ENCODE results near the gene TCTN3.
"Not testable (repeated sequence)": the region's sequence is repeated elsewhere in the genome, so short reads cannot be mapped to it uniquely, and the experiment has no call there.

The TCTN3 gene

DNA sequence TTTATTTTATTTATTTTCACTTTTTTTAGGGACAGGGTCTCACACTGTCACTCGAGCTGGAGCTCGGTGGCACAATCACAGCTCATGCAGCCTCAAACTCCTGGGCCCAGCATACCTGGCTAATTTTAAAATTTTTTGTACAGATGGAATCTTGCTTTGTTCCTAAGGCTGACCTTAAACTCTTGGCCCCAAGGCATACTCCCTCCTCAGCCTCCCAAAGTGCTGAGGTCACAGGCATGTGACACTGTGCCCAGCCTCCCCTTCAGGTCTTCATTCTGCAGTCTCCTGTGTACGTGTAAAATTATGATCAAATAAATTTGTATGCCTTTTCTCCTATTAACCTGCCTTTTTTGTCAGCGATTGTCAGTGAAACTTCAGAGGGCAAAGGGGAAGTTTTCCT, 17.8 kb upstream of the TCTN3 start:
- peaks cover 0 to 2% of the 10 kb centered on the region in 2 donors for H3K27me3 Mint-ChIP-seq
- ATAC-seq (replicated peaks) (no peak), DNase-seq (no peak)
- H3K27ac Mint-ChIP-seq, result no peak overlapping the region
- H3K4me3 Mint-ChIP-seq, result no peak overlapping the region
- no peaks in the 10 kb centered on the region for H3K9me3 Mint-ChIP-seq
- H3K4me1 Mint-ChIP-seq (ENCODE audit: low read depth in 2 of 2), result no peaks in the 10 kb centered on the region
- H3K36me3 Mint-ChIP-seq (ENCODE audit: insufficient read depth), result no peaks in the 10 kb centered on the region

DNA sequence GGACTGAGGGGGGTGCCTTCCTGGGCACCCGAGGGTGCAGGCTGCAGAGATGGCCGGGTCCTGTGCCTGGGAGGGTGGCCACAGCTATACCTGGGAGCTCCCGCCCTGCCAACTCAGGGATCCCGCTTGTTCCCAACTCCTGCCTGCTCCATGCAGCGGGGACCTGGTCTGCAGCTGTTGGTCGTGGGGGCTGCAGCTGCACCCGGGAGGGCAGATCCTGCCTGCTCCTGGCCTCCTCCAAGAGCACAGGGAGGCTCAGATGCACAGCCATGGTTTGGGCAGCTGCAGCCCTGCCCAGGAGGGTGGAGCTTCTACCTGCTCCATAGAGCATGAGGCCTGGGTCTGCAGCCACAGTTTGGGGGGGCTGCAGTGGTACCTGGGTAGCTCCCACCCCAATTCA, 13.3 kb upstream of the TCTN3 start:
- Mint-ChIP-seq H3K27ac (no peak overlapping the region), H3K9me3 (no peaks in the 10 kb centered on the region), H3K4me1 (ENCODE audit: low read depth in 2 of 2) (no peaks in the 10 kb centered on the region), H3K36me3 (ENCODE audit: insufficient read depth) (no peaks in the 10 kb centered on the region), H3K4me3 (no peak overlapping the region), H3K27me3 (peaks cover 0 to 5% of the 10 kb centered on the region in 2 donors)
- ATAC-seq (replicated peaks) (no peak), DNase-seq (no peak)

DNA sequence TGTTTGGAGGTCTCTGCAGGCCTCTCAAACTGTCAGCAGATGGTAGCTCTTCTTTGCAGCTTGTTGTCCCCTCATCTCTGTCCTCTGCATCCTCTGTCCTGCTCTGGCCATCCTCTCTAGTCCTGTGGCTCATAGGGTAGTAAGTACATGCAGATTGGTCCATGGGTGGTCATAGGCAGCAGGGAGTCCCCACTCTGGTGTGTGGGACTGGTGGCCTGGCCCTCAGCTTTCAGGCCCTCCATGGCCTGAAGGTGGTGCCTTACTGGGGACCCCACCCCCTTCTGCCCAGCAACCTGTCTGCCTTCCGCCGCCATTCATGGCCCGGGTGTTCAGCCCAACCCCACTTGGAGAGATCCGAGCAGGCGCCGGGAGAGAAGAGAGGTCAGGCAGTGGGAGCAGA, 12.8 kb upstream of the TCTN3 start:
- Mint-ChIP-seq H3K27ac (no peak overlapping the region), H3K36me3 (ENCODE audit: insufficient read depth) (no peaks in the 10 kb centered on the region), H3K4me1 (ENCODE audit: low read depth in 2 of 2) (no peaks in the 10 kb centered on the region), H3K9me3 (no peaks in the 10 kb centered on the region), H3K4me3 (no peak overlapping the region), H3K27me3 (peaks cover 0 to 5% of the 10 kb centered on the region in 2 donors)
- DNase-seq, result no peak
- ATAC-seq (replicated peaks), result no peak

DNA sequence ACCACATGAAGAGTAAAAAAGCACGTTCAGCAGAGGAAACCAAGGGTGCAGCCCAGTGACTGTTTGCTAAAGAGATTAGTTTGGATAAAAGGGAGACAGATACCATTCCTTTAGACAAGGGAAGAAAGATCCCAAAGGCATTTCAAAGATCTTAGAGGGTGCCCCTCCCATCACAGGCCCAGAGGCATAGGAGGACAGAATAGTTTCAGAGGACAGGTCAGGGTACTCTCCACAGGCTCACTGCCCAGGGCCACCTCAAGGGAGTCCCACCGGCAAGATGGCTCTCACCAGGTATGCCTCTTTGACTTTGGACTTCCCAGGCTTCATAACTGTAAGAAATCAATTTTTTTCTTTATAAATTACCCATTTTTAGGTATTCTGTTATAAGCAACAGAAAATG, 4.7 kb upstream of the TCTN3 start:
- H3K4me3 Mint-ChIP-seq, result no peak overlapping the region

DNA sequence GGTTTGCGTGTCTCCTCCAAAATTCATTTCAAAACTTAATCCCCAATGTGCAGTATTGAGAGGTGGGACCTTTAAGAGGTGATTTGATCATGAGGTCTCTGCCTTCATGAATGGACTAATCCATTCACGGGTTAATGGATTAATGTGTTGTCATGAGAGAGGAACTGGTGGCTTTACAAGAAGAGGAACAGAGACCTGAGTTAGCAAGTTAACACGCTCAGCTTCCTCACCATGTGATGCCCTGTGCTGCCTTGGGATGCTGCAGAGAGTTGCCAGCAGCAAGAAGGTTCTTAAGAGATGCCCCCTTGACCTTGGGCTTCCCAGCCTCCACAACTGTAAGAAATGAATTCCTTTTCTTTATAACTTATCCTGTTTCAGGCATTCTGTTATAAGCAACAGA, 3.7 kb upstream of the TCTN3 start:
- H3K9me3 Mint-ChIP-seq, result no peaks in the 10 kb centered on the region
- DNase-seq (no peak), ATAC-seq (replicated peaks) (no peak)
- H3K36me3 Mint-ChIP-seq (ENCODE audit: insufficient read depth), result peaks cover 20% of the 10 kb centered on the region
- H3K4me1 Mint-ChIP-seq (ENCODE audit: low read depth in 2 of 2), result peaks cover 13 to 18% of the 10 kb centered on the region in 2 donors
- peaks cover 0 to 33% of the 10 kb centered on the region in 2 donors for H3K27me3 Mint-ChIP-seq
- no peak overlapping the region for H3K4me3 Mint-ChIP-seq
- H3K27ac Mint-ChIP-seq, result peak overlapping the region in 1 of 2 donors; percentile 45

More for the DNA sequence above, 4.7 kb upstream of the TCTN3 start:
- H3K27me3 Mint-ChIP-seq, result peaks cover 0 to 34% of the 10 kb centered on the region in 2 donors
- ATAC-seq (replicated peaks), result no peak
- no peaks in the 10 kb centered on the region for H3K9me3 Mint-ChIP-seq
- no peak overlapping the region for H3K27ac Mint-ChIP-seq
- no peak for DNase-seq
- peaks cover 6 to 8% of the 10 kb centered on the region in 2 donors for H3K4me1 Mint-ChIP-seq (ENCODE audit: low read depth in 2 of 2)
- peaks cover 13% of the 10 kb centered on the region for H3K36me3 Mint-ChIP-seq (ENCODE audit: insufficient read depth)

DNA sequence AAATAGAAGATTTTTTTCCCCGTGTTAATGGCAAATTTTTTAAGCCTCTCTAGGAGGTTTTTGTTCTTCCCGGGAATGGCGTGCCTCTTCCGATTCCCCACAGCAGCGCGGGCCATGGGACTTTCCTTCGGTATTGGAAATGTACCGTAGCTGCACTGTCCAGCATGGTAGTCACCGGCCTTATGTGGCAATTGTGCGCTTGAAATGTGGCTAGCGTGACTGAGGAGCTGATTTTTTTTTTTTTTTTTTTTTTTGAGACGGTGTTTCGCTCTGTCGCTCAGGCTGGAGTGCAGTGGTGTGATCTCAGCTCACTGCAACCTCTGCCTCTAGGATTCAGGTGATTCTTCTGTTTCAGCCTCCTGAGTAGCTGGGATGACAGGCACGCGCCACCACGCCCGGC, 938 bp upstream of the TCTN3 start:
- Mint-ChIP-seq H3K27ac (peak overlapping the region; percentile 98 to 99), H3K36me3 (ENCODE audit: insufficient read depth) (peaks cover 40% of the 10 kb centered on the region), H3K27me3 (peaks cover 0 to 21% of the 10 kb centered on the region in 2 donors), H3K4me1 (ENCODE audit: low read depth in 2 of 2) (peaks cover 24 to 33% of the 10 kb centered on the region in 2 donors), H3K4me3 (peak overlapping the region in 1 of 2 donors; percentile 90), H3K9me3 (no peaks in the 10 kb centered on the region)
- ATAC-seq (replicated peaks) (no peak), DNase-seq (no peak)

DNA sequence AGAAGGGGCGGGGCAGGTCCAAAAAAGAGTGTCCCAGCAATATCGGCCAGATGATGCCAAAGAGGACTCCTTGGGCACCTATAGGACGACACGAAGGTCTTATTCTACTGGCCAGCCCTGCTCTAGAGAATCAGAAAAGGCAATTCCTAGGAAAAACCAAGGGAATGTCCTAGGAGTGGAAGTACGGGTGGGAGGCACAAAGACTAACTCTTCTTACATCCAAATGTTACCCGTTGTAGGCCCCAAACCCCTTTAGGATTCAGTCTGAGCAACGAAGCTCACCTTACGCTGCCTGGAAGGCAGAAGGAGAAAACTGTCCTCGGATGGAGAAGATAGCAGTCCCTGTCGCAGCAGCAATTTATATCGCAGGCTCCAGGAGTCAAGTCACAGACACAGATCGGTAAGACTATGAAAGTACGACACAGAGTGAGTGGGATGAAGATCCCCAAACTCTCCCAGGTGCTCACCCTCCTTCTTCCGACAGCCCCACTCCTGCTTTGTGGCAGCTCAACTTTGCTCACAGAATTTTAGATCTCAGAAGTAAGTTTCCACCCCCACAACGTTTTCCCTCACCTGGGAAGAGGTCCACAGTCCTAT, 558 bp downstream of the TCTN3 start:
- ATAC-seq (replicated peaks), result no peak
- peaks cover 45% of the 10 kb centered on the region for H3K36me3 Mint-ChIP-seq (ENCODE audit: insufficient read depth)
- no peaks in the 10 kb centered on the region for H3K9me3 Mint-ChIP-seq
- peak in 1 of 3 experiments; percentile 5 for DNase-seq
- H3K4me1 Mint-ChIP-seq (ENCODE audit: low read depth in 2 of 2), result peaks cover 28 to 42% of the 10 kb centered on the region in 2 donors
- H3K27ac Mint-ChIP-seq, result peak overlapping the region; percentile 98 to 99
- H3K4me3 Mint-ChIP-seq, result peak overlapping the region; percentile 90 to 99
- H3K27me3 Mint-ChIP-seq, result peaks cover 0 to 9% of the 10 kb centered on the region in 2 donors

DNA sequence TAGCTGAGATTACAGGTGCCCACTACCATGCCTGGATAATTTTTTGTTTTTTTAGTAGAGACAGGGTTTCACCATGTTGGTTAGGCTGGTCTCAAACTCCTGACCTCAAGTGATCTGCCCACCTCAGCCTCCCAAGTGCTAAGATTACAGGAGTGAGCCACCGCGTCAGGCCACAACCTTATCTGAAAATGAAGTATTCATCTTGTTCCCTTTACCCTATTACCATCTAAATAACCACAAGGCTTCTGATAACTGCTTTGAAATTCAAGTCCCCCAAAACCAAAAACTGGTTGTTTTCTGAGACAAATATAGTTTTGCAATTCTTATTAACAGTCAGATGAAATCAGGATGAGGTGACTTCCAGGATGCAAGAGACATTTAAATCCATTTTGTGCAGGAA, 2.4 kb downstream of the TCTN3 start:
- no peak for DNase-seq
- Mint-ChIP-seq H3K4me1 (ENCODE audit: low read depth in 2 of 2) (peaks cover 28 to 42% of the 10 kb centered on the region in 2 donors), H3K36me3 (ENCODE audit: insufficient read depth) (peaks cover 56% of the 10 kb centered on the region), H3K4me3 (no peak overlapping the region), H3K9me3 (no peaks in the 10 kb centered on the region), H3K27me3 (no peaks in the 10 kb centered on the region), H3K27ac (peak overlapping the region; percentile 74 to 98)
- ATAC-seq (replicated peaks), result no peak

DNA sequence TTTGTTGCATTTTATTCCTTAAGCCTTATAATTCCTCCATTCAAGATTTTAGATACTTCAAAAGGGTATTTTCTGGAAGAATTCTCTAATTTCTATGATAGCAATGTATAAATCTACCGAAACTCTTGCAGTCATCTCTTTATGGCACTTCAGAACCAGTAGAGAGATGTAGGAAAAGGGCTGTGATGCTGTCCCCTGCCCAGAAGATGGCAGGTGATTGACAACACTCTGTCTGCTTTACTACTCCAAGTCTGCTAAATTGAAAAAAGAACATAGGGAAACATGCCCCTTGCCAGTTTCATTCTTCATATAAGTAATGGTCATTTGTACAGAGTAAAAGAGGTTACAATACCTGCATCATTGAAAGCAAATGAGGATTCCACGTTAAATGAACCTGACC, 5.1 kb downstream of the TCTN3 start:
- Mint-ChIP-seq H3K4me1 (ENCODE audit: low read depth in 2 of 2) (peaks cover 25 to 37% of the 10 kb centered on the region in 2 donors), H3K4me3 (no peak overlapping the region), H3K27ac (peak overlapping the region in 1 of 2 donors; percentile 80), H3K9me3 (no peaks in the 10 kb centered on the region), H3K27me3 (no peaks in the 10 kb centered on the region), H3K36me3 (ENCODE audit: insufficient read depth) (peaks cover 71% of the 10 kb centered on the region)
- ATAC-seq (replicated peaks) (no peak), DNase-seq (no peak)

DNA sequence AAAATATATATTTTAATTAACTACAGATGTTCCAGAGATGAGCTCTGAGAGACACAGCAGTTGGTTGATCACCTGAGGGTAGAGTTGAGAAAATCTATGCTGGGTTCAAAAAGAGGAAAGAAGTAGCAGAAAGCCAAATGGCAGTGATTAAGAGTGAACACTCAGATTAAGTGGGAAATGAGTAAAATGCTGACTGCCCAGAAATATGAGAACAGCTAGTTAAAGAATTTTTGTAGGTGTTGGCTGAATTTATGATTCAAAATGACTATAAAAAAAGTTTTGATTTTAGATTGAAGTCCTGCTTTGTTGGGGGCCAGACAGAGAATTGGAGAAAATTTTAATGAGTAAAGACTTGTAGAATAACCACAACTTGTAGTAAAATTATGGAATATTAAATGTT, 9.8 kb downstream of the TCTN3 start:
- ATAC-seq (replicated peaks), result no peak
- no peaks in the 10 kb centered on the region for H3K9me3 Mint-ChIP-seq
- peaks cover 3 to 7% of the 10 kb centered on the region in 2 donors for H3K4me1 Mint-ChIP-seq (ENCODE audit: low read depth in 2 of 2)
- H3K27ac Mint-ChIP-seq, result no peak overlapping the region
- no peaks in the 10 kb centered on the region for H3K27me3 Mint-ChIP-seq
- no peak for DNase-seq
- peaks cover 81% of the 10 kb centered on the region for H3K36me3 Mint-ChIP-seq (ENCODE audit: insufficient read depth)
- H3K4me3 Mint-ChIP-seq, result no peak overlapping the region

DNA sequence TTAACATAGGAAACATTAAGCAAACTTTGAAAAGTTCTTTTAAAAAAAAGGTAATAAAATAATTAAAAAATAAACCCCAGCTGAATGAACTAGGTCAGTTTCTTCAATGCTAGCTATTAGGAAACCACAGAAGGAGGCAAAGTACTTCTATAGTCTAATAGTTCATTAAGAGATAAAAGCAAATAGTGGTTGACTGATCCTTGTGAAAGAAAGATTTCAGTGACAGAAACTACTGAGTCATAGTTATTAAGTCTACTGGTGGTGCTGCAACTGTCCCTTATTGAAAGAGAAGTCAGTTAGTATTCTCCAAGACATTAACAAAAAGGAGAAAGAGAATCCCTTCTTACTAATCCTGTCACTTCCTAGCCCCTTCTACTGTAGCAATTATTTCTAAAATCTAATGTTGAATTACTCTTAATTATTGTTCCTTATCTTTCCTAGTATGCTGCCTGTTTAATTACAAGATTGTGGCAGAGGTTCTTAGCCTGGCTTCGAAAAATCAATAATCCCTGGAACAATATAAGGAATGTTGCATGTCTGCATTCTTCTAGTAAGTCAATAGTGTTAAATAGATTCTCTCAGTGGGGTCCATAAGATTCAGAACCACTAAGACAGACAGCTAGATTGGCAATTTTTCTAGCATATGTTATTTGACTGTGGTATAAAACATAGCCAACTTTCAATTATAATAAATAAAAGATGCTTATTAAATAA, 18.2 kb downstream of the TCTN3 start:
- Mint-ChIP-seq H3K4me3 (no peak overlapping the region), H3K9me3 (no peaks in the 10 kb centered on the region), H3K27ac (no peak overlapping the region), H3K27me3 (no peaks in the 10 kb centered on the region), H3K4me1 (ENCODE audit: low read depth in 2 of 2) (no peaks in the 10 kb centered on the region), H3K36me3 (ENCODE audit: insufficient read depth) (peaks cover 31% of the 10 kb centered on the region)
- DNase-seq (no peak), ATAC-seq (replicated peaks) (no peak)

DNA sequence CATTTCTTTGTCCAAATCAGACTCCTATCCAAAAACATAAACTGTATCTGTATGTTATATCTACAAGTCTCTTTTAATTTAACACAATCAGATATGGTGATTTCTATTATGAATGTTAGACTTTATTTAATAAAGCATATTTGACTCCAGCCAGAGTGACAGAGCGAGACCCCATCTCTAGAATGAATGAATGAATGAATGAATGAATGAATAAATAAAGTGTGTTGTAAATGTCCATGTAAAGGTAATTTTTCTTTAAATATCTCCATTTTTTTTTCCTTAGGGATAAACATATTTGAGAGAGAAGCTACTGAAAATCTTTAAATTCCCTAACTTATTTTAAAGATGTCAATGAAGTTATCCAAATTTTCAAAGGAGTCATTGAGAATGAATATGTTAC, 19.1 kb downstream of the TCTN3 start:
- no peaks in the 10 kb centered on the region for H3K9me3 Mint-ChIP-seq
- H3K4me3 Mint-ChIP-seq, result no peak overlapping the region
- no peak overlapping the region for H3K27ac Mint-ChIP-seq
- H3K27me3 Mint-ChIP-seq, result no peaks in the 10 kb centered on the region
- no peaks in the 10 kb centered on the region for H3K4me1 Mint-ChIP-seq (ENCODE audit: low read depth in 2 of 2)
- DNase-seq (no peak), ATAC-seq (replicated peaks) (no peak)
- peaks cover 24% of the 10 kb centered on the region for H3K36me3 Mint-ChIP-seq (ENCODE audit: insufficient read depth)

DNA sequence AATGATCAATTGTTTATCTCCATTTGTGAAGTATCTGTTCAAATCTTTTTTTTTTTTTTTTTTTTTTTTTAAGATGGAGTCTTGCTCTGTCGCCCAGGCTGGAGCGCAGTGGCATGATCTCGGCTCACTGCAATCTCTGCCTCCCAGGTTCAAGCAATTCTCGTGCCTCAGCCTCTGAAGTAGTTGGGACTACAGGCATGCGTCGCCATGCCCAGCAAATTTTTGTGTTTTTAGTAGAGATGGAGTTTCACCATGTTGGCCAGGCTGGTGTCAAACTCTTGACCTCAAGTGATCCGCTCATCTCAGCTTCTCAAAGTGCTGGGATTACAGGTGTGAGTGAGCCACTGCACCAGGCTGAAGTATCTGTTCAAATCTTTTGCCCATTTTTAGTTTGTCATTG, 21.1 kb downstream of the TCTN3 start:
- not testable (repeated sequence) for H3K27me3 Mint-ChIP-seq; ATAC-seq (replicated peaks); H3K4me3 Mint-ChIP-seq; DNase-seq; H3K27ac Mint-ChIP-seq; H3K4me1 Mint-ChIP-seq (ENCODE audit: low read depth in 2 of 2); H3K9me3 Mint-ChIP-seq
- H3K36me3 Mint-ChIP-seq (ENCODE audit: insufficient read depth), result peaks cover 24% of the 10 kb centered on the region

DNA sequence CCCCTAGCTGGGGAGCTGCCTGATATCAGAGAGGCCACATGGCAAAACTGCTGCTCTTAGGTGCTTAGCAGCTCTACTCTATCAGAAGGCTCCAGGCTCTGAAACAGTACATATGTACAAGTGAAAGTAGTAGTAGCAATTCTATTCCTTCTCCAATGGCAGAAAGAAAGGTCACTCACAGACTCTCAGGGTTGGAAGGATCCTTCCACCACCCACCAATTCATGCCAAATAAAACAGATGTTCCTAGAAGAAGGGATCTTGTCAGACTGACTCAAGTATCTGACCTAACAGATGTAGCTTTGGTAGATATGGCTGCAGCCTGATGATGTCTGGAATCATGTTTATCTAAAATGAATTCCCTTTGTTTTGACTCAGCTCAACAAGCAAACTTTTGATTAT, 29.2 kb downstream of the TCTN3 start:
- Mint-ChIP-seq H3K36me3 (ENCODE audit: insufficient read depth) (peaks cover 13% of the 10 kb centered on the region), H3K9me3 (no peaks in the 10 kb centered on the region), H3K4me3 (no peak overlapping the region), H3K4me1 (ENCODE audit: low read depth in 2 of 2) (no peaks in the 10 kb centered on the region), H3K27me3 (no peaks in the 10 kb centered on the region), H3K27ac (peak overlapping the region in 1 of 2 donors; percentile 16)
- ATAC-seq (replicated peaks) (no peak), DNase-seq (no peak)

Measured in effector memory CD8-positive, alpha-beta T cell (primary cell).